LNCAP (cell line): ENCODE data around the gene KCNG2.

Experiments used
- CTCF ChIP-seq: fragments of 450-650 bp; IDR thresholded peaks from 2 replicates; pipeline ENCODE4 v1.5.1; 2017; ENCODE audit warnings: mild to moderate bottlenecking

Gene KCNG2

GRCh38 chr18:79765491-79766245 lies 32.1 kb upstream of the KCNG2 start:
- no peak for TF ChIP-seq CTCF

- TF ChIP-seq CTCF: no peak
Observed at GRCh38 chr18:79766308-79766707, 31.4 kb upstream of the KCNG2 start.

GRCh38 chr18:79768745-79769144 lies 29.0 kb upstream of the KCNG2 start:
- TF ChIP-seq CTCF: no peak

- TF ChIP-seq CTCF: no peak
Observed at GRCh38 chr18:79769698-79770500, 27.8 kb upstream of the KCNG2 start.

- no peak for TF ChIP-seq CTCF
Observed at GRCh38 chr18:79770501-79770815, 27.3 kb upstream of the KCNG2 start.

- no peak for TF ChIP-seq CTCF
Observed at GRCh38 chr18:79770826-79771225, 26.9 kb upstream of the KCNG2 start.

GRCh38 chr18:79771446-79772107 lies 26.2 kb upstream of the KCNG2 start:
- no peak for TF ChIP-seq CTCF
